PFSK-1 (cell line): ENCODE results near the gene PAQR5.

Experiments
- POLR2AphosphoS5 ChIP-seq: IDR thresholded peaks from 2 replicates; pipeline ENCODE4 v1.6.1; 2012; ENCODE audit warnings: low read depth, mild to moderate bottlenecking, control low read depth, low read length, moderate library complexity
- SIN3A ChIP-seq: IDR thresholded peaks from 2 replicates; pipeline ENCODE4 v1.6.1; 2012; ENCODE audit warnings: mild to moderate bottlenecking, low read length, moderate library complexity, borderline replicate concordance; ENCODE audit not compliant: insufficient read depth
- TF ChIP-seq, protein P1 (sequence below), 2 experiments: IDR thresholded peaks; 2 replicates each; pipeline versions ENCODE4 v1.6.1 to v1.8.0; 2011 to 2012; ENCODE audit warnings: low read depth in 2 of 2, low read length in 2 of 2, control low read depth in 1 of 2, inconsistent platforms in 1 of 2, mild to moderate bottlenecking in 1 of 2, moderate library complexity in 1 of 2; ENCODE audit not compliant: insufficient read depth in 1 of 2

DNA sequence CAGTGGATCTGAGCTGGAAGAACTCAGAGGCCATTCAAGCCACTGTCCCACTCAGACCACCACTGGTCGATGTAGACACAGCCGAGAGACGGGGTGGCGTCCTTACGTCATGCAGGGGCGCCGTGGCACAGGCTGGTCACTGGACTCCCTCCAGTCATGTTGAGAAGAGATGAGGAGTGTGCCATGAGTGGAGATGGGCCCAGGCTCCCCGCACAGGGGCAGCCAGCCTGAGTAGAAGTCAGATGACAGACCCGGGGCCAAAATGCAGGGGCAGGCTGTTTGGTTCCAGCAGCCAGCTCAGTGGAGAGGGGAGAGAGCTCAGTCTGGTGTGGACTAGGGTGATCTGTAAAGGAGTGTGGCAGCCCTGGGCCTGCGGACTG lies 82.0 kb downstream of the PAQR5 start:
- TF ChIP-seq POLR2AphosphoS5 (no peak), SIN3A (no peak)
- TF ChIP-seq, protein P1, sequence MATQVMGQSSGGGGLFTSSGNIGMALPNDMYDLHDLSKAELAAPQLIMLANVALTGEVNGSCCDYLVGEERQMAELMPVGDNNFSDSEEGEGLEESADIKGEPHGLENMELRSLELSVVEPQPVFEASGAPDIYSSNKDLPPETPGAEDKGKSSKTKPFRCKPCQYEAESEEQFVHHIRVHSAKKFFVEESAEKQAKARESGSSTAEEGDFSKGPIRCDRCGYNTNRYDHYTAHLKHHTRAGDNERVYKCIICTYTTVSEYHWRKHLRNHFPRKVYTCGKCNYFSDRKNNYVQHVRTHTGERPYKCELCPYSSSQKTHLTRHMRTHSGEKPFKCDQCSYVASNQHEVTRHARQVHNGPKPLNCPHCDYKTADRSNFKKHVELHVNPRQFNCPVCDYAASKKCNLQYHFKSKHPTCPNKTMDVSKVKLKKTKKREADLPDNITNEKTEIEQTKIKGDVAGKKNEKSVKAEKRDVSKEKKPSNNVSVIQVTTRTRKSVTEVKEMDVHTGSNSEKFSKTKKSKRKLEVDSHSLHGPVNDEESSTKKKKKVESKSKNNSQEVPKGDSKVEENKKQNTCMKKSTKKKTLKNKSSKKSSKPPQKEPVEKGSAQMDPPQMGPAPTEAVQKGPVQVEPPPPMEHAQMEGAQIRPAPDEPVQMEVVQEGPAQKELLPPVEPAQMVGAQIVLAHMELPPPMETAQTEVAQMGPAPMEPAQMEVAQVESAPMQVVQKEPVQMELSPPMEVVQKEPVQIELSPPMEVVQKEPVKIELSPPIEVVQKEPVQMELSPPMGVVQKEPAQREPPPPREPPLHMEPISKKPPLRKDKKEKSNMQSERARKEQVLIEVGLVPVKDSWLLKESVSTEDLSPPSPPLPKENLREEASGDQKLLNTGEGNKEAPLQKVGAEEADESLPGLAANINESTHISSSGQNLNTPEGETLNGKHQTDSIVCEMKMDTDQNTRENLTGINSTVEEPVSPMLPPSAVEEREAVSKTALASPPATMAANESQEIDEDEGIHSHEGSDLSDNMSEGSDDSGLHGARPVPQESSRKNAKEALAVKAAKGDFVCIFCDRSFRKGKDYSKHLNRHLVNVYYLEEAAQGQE (IDR thresholded peaks at IDR 0.05; ENCODE audit: insufficient read depth in 1 of 2, low read depth in 2 of 2, low read length in 2 of 2), result no peak
